Prostate gland (tissue), 2 donors: ENCODE measurements around the gene NAA80.

Source experiments
- POLR2A ChIP-seq: fragments of 450-650 bp; IDR thresholded peaks from one replicate; pipeline ENCODE4 v1.6.1; 2016; ENCODE audit warnings: antibody characterized with exemption, mild to moderate bottlenecking
- POLR2AphosphoS5 ChIP-seq: sonication (generic); formaldehyde crosslinking; IDR thresholded peaks from one replicate; pipeline ENCODE4 v1.6.1; 2017; ENCODE audit warnings: antibody characterized with exemption
- TF ChIP-seq, protein P1 (sequence below), 4 experiments: fragments of 200-600 bp in 2 of 4; fragments of 450-650 bp in 2 of 4; sonication (generic) in 2 of 4; IDR thresholded peaks; 1 replicate in 3 of 4; 2 replicates in 1 of 4; pipeline ENCODE4 v1.5.1; 2016 to 2019; ENCODE audit warnings: antibody characterized with exemption in 4 of 4, mild to moderate bottlenecking in 2 of 4, moderate library complexity in 2 of 4

DNA sequence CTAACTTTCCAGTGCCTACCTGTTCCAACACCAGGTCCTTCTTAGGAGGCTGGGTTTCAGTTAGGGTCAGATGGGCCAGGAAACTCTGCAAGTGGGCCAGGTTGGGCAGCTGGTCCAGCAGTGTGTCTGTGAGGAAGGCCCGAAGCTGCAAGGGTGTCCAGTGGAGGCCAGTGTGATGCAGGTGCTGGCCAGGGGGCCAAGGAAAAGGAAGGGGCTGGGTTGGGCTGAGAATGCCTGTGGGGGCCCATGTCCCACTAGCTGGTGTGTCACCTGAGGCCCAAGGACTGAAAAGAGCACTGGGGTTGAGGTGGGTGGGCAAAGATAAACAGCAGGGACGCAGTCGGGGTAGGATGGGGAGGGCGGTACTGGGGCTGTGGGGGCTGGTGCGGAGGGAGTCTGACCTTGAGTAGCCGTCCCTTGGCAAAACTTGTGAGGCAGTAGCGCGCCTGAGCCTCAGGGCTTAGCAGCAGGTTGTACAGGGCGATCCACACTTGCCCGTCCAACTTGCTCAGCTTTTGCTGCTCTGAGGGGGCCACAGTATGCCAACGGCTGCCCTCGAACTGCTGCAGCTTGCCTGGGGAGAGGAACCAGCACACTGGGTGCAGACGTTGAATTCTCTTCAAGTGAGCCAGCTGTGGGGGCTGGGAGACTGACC is 42.9 kb upstream of the NAA80 start:
- TF ChIP-seq, protein P1, sequence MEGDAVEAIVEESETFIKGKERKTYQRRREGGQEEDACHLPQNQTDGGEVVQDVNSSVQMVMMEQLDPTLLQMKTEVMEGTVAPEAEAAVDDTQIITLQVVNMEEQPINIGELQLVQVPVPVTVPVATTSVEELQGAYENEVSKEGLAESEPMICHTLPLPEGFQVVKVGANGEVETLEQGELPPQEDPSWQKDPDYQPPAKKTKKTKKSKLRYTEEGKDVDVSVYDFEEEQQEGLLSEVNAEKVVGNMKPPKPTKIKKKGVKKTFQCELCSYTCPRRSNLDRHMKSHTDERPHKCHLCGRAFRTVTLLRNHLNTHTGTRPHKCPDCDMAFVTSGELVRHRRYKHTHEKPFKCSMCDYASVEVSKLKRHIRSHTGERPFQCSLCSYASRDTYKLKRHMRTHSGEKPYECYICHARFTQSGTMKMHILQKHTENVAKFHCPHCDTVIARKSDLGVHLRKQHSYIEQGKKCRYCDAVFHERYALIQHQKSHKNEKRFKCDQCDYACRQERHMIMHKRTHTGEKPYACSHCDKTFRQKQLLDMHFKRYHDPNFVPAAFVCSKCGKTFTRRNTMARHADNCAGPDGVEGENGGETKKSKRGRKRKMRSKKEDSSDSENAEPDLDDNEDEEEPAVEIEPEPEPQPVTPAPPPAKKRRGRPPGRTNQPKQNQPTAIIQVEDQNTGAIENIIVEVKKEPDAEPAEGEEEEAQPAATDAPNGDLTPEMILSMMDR (IDR thresholded peaks at IDR 0.05), result no peak
- TF ChIP-seq POLR2A (no peak), POLR2AphosphoS5 (no peak)
